Measurements from ENCODE around the gene MAEA. TPM values are rescaled to one million over a fixed set of nuclear protein-coding genes. Genes with fewer than 3 reads are reported as not detected.
A peak's percentile ranks its signal among the peaks of the same experiment; 100 is the strongest.

MAEA gene
- total and polyA plus RNA-seq, 10 of the 15 experiments (the other 5 are each of a cell fraction or from before 2014, with no cell fraction given): 3.6 to 67.1 (median 54.6) TPM

DNA sequence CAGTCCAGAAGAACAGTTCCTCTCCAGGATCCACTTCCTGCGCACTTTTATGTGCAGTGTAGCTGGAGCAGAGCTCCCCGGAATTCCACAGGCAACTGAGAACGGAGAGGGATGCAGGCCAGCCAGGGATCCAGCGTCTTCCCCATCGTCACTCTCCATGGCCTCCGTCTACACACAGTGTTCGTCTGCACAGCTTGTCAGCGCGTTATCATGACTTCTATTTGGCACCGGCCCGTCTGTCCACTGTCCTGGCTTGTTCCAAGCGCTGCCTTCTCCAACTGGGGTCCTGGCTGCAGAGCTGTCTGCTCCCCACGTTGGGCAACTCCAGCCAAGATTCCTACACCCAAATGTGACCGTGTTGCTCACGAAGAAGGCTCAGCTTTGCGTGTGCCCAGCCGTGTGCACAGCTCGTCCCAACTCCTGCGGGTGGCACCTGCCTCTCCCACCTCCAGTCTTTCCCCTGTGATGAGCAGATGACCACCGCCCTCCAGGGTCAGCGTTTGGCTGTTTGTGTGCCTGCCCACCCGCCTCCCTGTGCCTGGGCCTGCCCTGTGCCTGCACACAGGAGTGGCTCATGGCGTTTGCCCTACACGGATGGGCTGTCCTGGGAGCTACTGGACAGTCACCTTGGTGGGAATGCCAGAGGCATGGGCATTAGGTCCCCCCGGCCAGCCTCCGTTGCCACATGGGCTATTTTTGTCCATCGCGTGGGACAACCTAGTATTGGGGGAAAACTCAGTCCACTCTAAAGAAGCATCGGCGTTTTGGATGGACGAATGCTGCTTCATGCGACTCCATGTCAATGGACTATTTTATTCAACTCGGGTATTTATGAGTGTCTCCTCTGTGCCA, 38.5 kb upstream of the MAEA start:
- intact Hi-C loops (cut with micrococcal nuclease; ENCODE audit: unreplicated experiment): no loop called here
- no TSS peak for BruUV-seq (replicated peaks)
- ChIA-PET RAD21 (ENCODE audit: unreplicated experiment) (interaction anchor here (0.9 to 1.9 kb wide), 3 partner anchors 16 to 102 kb away, joined by 3 to 10 read pairs (median 5); partner anchors contain the start of gene UVSSA), SMC1A (ENCODE audit: uncharacterized antibody, unreplicated experiment) (interaction anchor here (1.3 to 2.3 kb wide), 5 partner anchors 17 to 120 kb away, joined by 3 to 12 read pairs (median 4); partner anchors contain the start of gene UVSSA), POLR2A (interaction anchor here (0.9 to 6.2 kb wide), 4 partner anchors 8 to 96 kb away, joined by 6 to 42 read pairs (median 8); partner anchors contain the start of genes MAEA and UVSSA), CTCF (interaction anchor here (1.2 to 3.7 kb wide), 5 partner anchors 9 to 120 kb away, joined by 3 to 21 read pairs (median 9); partner anchors contain the start of gene UVSSA)
- no peaks in the 10 kb centered on the region for H3K27me3 ChIP-seq (replicated peaks in 1 of 2; ENCODE audit: control insufficient read depth in 2 of 2, insufficient read depth in 2 of 2, low read length in 1 of 2)
- H2AFZ ChIP-seq (ENCODE audit: control insufficient read depth, low read depth, low read length): no peak overlapping the region
- no peak overlapping the region for H3K4me3 ChIP-seq
- H3K4me1 ChIP-seq (ENCODE audit: control insufficient read depth, insufficient read depth, low read length): peaks cover 18% of the 10 kb centered on the region
- peak overlapping the region; percentile 57; the same call in 1 of the 2 replicates for H3K4me2 ChIP-seq (ENCODE audit: control insufficient read depth, insufficient read depth)
- WGBS (ENCODE audit: insufficient coverage, insufficient replicate concordance, low lambda C conversion rate, missing lambda C conversion rate): 96% methylated on average over 32 of the region's 33 CpGs
- no peak overlapping the region for H3K9ac ChIP-seq (ENCODE audit: control insufficient read depth, insufficient read depth, low read length)
- H3K36me3 ChIP-seq (ENCODE audit: control insufficient read depth in 2 of 2, insufficient read depth in 2 of 2, low read length in 1 of 2): peaks cover 0 to 4% of the 10 kb centered on the region in 2 experiments; a peak in 2 of 4 replicates
- DNase-seq (ENCODE audit: low read depth, low spot score) (no peak), ATAC-seq (no peak), FAIRE-seq (no peak)
- H3K79me2 ChIP-seq (ENCODE audit: control insufficient read depth, insufficient read depth, low read length): peaks cover 32% of the 10 kb centered on the region
- in situ Hi-C loops (cut with MboI): loop anchor here (5.0 kb wide), 1 partner anchor 101 kb away; no protein-coding TSS in a partner anchor
- H3K27ac ChIP-seq (ENCODE audit: control insufficient read depth, insufficient read depth): no peak overlapping the region
- peaks cover 4% of the 10 kb centered on the region; the same call in 1 of the 2 replicates for H4K20me1 ChIP-seq (ENCODE audit: control insufficient read depth, insufficient read depth)
- peaks cover 19% of the 10 kb centered on the region; the same call in 2 of the 3 replicates for H3K9me3 ChIP-seq (replicated peaks; ENCODE audit: control insufficient read depth, insufficient read depth, low read length)
- TF ChIP-seq HDGF (IDR thresholded peaks at IDR 0.05) (no peak), RCOR1 (conservative IDR thresholded peaks at IDR 0.05; ENCODE audit: low read depth, low read length) (no peak), IRF4 (IDR thresholded peaks at IDR 0.05; ENCODE audit: low read depth, low read length) (no peak), SPI1 (IDR thresholded peaks at IDR 0.05; ENCODE audit: borderline replicate concordance, insufficient read depth, low read depth, low read length) (no peak), CHD4 (IDR thresholded peaks at IDR 0.05) (no peak), SMAD5 (IDR thresholded peaks at IDR 0.05; ENCODE audit: low read depth) (no peak), POLR2AphosphoS5 (IDR thresholded peaks at IDR 0.05; ENCODE audit: low read length) (peak; percentile 27; the same call in 1 of the 2 replicates), SRF (IDR thresholded peaks at IDR 0.05; ENCODE audit: low read depth in 2 of 2, low read length in 2 of 2) (no peak), CREM (IDR thresholded peaks at IDR 0.05; ENCODE audit: low read depth) (no peak), PML (IDR thresholded peaks at IDR 0.05; ENCODE audit: low read length) (no peak), POLR2AphosphoS2 (IDR thresholded peaks at IDR 0.05; ENCODE audit: low read depth, low read length) (0 out of 2 replicates have a peak, but pooled peaks have one; percentile 21), ATF7 (IDR thresholded peaks at IDR 0.05; ENCODE audit: low read depth) (no peak)
- TF ChIP-seq, protein P1, sequence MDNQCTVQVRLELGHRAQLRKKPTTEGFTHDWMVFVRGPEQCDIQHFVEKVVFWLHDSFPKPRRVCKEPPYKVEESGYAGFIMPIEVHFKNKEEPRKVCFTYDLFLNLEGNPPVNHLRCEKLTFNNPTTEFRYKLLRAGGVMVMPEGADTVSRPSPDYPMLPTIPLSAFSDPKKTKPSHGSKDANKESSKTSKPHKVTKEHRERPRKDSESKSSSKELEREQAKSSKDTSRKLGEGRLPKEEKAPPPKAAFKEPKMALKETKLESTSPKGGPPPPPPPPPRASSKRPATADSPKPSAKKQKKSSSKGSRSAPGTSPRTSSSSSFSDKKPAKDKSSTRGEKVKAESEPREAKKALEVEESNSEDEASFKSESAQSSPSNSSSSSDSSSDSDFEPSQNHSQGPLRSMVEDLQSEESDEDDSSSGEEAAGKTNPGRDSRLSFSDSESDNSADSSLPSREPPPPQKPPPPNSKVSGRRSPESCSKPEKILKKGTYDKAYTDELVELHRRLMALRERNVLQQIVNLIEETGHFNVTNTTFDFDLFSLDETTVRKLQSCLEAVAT (IDR thresholded peaks at IDR 0.05): no peak
- TF ChIP-seq, protein P2, sequence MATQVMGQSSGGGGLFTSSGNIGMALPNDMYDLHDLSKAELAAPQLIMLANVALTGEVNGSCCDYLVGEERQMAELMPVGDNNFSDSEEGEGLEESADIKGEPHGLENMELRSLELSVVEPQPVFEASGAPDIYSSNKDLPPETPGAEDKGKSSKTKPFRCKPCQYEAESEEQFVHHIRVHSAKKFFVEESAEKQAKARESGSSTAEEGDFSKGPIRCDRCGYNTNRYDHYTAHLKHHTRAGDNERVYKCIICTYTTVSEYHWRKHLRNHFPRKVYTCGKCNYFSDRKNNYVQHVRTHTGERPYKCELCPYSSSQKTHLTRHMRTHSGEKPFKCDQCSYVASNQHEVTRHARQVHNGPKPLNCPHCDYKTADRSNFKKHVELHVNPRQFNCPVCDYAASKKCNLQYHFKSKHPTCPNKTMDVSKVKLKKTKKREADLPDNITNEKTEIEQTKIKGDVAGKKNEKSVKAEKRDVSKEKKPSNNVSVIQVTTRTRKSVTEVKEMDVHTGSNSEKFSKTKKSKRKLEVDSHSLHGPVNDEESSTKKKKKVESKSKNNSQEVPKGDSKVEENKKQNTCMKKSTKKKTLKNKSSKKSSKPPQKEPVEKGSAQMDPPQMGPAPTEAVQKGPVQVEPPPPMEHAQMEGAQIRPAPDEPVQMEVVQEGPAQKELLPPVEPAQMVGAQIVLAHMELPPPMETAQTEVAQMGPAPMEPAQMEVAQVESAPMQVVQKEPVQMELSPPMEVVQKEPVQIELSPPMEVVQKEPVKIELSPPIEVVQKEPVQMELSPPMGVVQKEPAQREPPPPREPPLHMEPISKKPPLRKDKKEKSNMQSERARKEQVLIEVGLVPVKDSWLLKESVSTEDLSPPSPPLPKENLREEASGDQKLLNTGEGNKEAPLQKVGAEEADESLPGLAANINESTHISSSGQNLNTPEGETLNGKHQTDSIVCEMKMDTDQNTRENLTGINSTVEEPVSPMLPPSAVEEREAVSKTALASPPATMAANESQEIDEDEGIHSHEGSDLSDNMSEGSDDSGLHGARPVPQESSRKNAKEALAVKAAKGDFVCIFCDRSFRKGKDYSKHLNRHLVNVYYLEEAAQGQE (IDR thresholded peaks at IDR 0.05; ENCODE audit: low read depth, low read length): no peak
- TF ChIP-seq, protein P3, sequence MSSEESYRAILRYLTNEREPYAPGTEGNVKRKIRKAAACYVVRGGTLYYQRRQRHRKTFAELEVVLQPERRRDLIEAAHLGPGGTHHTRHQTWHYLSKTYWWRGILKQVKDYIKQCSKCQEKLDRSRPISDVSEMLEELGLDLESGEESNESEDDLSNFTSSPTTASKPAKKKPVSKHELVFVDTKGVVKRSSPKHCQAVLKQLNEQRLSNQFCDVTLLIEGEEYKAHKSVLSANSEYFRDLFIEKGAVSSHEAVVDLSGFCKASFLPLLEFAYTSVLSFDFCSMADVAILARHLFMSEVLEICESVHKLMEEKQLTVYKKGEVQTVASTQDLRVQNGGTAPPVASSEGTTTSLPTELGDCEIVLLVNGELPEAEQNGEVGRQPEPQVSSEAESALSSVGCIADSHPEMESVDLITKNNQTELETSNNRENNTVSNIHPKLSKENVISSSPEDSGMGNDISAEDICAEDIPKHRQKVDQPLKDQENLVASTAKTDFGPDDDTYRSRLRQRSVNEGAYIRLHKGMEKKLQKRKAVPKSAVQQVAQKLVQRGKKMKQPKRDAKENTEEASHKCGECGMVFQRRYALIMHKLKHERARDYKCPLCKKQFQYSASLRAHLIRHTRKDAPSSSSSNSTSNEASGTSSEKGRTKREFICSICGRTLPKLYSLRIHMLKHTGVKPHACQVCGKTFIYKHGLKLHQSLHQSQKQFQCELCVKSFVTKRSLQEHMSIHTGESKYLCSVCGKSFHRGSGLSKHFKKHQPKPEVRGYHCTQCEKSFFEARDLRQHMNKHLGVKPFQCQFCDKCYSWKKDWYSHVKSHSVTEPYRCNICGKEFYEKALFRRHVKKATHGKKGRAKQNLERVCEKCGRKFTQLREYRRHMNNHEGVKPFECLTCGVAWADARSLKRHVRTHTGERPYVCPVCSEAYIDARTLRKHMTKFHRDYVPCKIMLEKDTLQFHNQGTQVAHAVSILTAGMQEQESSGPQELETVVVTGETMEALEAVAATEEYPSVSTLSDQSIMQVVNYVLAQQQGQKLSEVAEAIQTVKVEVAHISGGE (CRISPR knock-in tag; IDR thresholded peaks at IDR 0.05): no peak

Measured in GM12878 (cell line).